Measurements from ENCODE around the gene LSR.

GRCh38 chr19:35305181-35305580 lies 56.4 kb downstream of the LSR start:
- TF ChIP-seq POLR2AphosphoS5 (IDR thresholded peaks at IDR 0.05; ENCODE audit: low read depth, low read length) (no peak), POLR2A (IDR thresholded peaks at IDR 0.05; ENCODE audit: low read depth, low read length) (no peak), TAF1 (IDR thresholded peaks at IDR 0.05; ENCODE audit: low read depth, low read length) (no peak), SPI1 (IDR thresholded peaks at IDR 0.05; ENCODE audit: low read depth, low read length) (no peak)

Data from GM12891 (cell line).